ENCODE results near the gene PDE10A.

- TF ChIP-seq MAX (IDR thresholded peaks at IDR 0.05; ENCODE audit: low read depth, low read length) (no peak), CTCF (IDR thresholded peaks at IDR 0.05; ENCODE audit: low read depth, low read length) (no peak)
Measured at GRCh38 chr6:165508321-165508869, 154.6 kb downstream of the PDE10A start.

Data from NB4 (cell line).